DOHH2 (cell line): ENCODE results near the gene CCT5.

Source experiments
- CTCF ChIP-seq: fragments of 200-600 bp; sonication (generic); IDR thresholded peaks from one replicate; pipeline ENCODE4 v1.5.1; 2014; ENCODE audit warnings: antibody characterized with exemption, mild to moderate bottlenecking, low read depth, low read length; ENCODE audit not compliant: poor library complexity, severe bottlenecking
- EZH2phosphoT487 ChIP-seq: fragments of 200-600 bp; sonication (generic); IDR thresholded peaks from 2 replicates; pipeline ENCODE4 v1.6.1; 2017; ENCODE audit warnings: borderline replicate concordance, mild to moderate bottlenecking, antibody characterized with exemption, low read length, moderate library complexity, mixed read lengths

- TF ChIP-seq CTCF (no peak), EZH2phosphoT487 (no peak)
Observed at GRCh38 chr5:10265245-10266109, 15.4 kb downstream of the CCT5 start.
